GM18520 (cell line): Measurements from ENCODE around the gene MME.

Experiments used
- ATAC-seq: cut with Tn5 transposase; IDR thresholded peaks from one replicate; pipeline ENCODE4 v1.9.1; 2021; ENCODE audit not compliant: unreplicated experiment

Gene MME

GRCh38 chr3:155135003-155135402 lies 54.9 kb downstream of the MME start:
- ATAC-seq, result no peak

DNA sequence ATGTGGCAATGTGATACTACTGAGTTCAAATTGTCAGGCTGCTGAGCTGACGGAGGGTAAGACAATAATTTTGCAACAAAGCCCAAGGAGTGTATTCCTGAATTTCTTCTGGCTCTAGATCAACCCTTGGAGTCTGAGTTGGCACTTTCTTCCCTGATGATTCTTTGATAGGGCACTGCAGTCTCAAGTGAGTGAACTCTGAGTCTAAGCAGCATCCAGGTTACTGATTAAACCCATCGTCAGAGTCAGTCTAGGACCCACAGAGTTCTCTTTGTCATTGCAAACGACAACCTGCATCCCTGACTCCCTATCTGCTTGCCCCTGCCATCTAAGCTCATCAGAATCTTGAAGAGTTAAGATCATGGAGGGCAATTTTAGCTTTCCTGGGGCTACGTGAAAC lies 58.6 kb downstream of the MME start:
- ATAC-seq, result no peak

DNA sequence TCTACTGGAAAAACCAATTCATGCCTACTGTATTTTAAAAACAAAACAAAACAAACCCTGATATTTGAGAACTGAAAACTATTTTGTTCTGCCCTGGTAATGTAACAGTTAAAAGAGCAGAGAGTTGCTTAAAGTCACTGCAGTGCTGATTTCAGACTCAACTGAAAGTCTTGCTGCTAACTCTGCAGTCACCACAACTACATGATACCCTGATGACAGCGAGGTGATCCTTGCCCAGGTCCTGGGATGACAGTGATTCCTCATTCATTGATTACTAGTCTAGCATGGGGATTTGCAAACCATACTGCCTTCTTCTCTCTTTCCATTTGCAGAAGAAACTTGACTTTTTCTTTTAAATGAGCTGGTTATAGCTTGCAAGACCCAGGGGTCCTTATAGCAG lies 67.5 kb downstream of the MME start:
- no peak for ATAC-seq

GRCh38 chr3:155149494-155149893 lies 69.4 kb downstream of the MME start:
- no peak for ATAC-seq

GRCh38 chr3:155153242-155154186 lies 73.4 kb downstream of the MME start:
- ATAC-seq, result no peak

- ATAC-seq, result no peak
Observed at GRCh38 chr3:155154255-155154654, 74.1 kb downstream of the MME start.

- no peak for ATAC-seq
Observed at GRCh38 chr3:155158346-155159037, 78.4 kb downstream of the MME start.

DNA sequence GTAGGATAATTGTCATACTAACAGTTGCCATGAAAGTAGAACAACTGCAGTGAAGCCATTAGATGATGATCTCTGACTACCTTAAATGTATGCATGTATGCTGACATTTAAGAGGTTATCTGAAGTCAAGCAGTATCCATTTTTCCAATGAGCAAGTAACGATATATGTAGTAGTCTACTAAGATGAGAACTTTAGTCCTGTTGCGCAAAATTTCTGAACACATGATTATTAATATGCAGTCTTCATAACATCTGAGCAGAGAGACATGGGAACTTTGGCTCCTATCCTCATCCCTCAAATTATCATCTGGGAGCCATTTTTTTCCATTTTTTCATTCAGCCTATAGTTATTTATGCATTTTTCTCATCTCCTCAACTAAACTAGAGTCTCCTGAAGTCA lies 79.2 kb downstream of the MME start:
- ATAC-seq, result no peak

- ATAC-seq, result no peak
Observed at GRCh38 chr3:155161640-155162292, 81.6 kb downstream of the MME start.

DNA sequence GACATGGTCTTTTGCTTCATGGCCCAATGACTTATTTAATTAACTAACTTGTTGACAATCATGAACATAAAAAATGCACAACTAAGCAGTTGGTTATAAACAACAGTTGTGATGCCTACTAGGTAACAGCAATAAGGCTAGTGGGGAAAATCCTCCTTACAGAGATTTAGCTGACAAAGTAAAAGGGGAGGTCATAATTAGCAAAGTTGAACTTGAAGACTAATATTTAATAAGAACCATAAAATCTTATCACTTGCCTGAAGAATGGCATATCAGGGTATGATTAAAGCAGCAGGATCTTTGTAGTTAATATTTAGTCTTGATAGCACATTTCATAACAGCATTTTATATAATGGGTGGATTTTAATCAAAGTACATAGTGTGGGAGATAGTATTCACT lies 84.2 kb downstream of the MME start:
- no peak for ATAC-seq

DNA sequence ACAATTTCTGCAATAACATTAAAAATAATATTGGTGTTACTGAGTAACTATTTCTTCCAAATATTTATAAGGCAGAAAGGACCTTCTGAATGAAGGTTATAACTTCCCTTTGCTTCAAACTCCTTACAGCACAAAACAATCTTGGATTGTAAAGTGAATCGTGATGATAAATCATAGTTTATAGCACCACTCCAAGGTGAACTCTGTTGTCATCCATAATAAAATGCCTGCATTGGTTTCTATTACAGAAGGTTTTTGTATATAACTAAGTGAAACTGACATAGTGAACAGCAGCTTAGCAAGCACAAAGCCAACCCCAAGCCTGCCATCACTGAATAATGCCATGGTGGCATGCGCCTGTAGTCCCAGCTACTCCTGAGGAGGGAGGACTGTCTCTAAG lies 86.3 kb downstream of the MME start:
- no peak for ATAC-seq

DNA sequence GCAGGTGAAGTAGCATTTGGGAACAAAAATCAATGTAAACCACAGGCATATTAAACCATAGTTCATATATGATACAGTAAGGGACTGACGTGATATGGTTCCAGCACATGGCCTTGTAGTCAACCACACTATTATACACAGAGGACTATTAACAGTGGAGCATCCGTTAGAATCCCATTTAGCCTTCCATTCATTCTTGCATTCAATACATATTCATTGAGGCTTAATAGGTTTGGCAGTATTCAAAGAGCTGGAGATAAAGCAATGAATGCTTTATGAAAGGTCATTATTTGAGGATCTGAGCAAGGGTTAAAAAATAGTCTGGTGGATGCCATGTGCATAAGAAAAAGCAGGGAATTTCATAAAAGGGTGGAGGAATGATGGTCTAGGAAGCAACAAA lies 89.1 kb downstream of the MME start:
- no peak for ATAC-seq

DNA sequence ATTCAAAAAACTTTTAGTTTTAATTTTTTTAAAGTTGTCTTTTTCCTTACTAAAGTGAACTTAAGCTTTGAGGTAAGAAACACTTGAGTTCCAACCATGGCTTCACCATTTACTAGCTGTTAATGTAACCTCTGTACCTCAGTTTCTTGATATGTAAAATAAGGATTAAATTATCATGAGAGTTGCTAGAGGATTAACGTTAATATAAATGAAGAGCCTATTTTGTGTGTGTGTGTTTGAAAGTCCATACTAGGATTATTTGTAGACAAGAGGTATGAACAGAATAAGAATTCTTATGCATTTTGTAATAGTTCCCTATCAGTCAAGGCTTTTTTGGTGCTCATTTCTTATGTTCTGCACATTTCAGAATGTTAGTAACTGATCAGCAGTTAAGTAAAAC lies 93.7 kb downstream of the MME start:
- no peak for ATAC-seq

DNA sequence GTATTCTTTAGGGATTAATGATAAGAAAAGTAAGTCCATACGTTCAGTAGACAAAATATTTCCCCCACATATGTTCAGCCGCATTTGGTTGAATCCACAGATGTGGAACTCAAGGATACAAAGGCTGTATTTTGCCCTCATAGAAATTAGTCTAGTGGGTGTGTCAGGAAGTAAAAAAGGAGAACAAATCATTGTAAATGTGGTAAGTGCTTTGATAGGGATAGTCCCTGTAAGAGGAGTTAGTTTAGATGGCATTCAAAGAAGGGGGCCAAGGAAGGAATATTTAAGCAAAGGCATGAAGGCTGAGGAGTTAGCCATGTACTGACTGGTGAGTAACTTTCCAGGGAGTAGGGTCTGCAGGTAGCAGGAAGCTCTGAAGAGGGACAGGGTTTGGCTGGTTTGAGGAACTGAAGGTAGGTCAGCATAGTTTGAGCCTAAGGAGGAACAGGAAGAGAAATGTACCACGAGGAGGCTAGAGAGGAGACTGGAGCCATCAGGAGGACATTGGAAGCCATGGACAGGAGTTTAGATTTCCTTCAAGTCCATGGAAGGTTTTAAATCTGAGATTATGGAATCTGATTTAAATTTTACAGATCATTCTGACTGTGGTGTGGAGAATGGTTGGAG lies 98.8 kb downstream of the MME start:
- no peak for ATAC-seq

DNA sequence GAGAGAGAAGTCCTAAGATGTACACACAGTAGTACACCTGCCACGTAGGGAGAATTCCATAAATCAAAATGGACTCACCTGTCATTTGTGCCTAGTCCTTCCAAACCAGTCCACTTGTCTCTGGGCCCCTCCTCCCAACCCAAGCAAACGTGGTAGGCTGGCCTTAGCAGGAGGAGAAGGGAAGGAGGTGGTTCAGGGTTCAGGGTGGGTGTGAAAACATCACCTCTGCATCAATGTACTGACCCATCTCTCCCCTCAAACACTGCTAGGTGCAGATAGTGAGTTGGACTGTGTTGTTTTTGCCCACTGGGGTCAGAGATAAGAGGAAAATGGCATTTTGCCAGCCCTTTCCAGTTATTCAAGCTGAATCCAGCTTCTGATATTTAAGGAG lies 99.3 kb downstream of the MME start:
- ATAC-seq, result no peak

DNA sequence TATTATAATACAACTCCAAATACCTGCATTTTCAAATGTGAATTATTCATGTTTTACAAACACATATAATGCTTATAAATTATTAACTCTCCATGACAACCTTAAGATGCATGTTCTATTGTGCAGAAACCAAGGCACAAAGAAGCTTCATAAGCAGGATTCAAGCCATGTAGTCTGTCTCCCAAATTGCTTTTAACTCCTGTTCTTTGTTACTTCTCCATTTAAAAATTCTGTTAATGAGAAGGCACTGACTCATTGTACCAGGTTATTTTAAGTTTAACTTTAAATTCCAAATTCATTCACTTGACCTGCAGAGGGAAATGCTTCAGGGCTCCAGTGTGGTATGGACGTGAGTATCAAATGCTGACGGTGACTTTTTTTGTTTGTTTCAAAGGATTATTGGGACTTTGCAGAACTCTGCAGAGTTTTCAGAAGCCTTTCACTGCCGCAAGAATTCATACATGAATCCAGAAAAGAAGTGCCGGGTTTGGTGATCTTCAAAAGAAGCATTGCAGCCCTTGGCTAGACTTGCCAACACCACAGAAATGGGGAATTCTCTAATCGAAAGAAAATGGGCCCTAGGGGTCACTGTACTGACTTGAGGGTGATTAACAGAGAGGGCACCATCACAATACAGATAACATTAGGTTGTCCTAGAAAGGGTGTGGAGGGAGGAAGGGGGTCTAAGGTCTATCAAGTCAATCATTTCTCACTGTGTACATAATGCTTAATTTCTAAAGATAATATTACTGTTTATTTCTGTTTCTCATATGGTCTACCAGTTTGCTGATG lies 100.0 kb downstream of the MME start:
- no peak for ATAC-seq

DNA sequence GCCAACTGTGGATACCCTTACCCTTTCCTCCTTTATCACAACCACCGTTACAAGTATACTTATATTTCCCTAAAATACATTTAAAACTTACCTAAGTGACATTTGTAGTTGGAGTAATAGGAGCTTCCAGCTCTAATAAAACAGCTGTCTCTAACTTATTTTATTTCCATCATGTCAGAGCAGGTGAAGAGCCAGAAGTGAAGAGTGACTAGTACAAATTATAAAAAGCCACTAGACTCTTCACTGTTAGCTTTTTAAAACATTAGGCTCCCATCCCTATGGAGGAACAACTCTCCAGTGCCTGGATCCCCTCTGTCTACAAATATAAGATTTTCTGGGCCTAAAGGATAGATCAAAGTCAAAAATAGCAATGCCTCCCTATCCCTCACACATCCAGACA lies 102.3 kb downstream of the MME start:
- ATAC-seq, result no peak

DNA sequence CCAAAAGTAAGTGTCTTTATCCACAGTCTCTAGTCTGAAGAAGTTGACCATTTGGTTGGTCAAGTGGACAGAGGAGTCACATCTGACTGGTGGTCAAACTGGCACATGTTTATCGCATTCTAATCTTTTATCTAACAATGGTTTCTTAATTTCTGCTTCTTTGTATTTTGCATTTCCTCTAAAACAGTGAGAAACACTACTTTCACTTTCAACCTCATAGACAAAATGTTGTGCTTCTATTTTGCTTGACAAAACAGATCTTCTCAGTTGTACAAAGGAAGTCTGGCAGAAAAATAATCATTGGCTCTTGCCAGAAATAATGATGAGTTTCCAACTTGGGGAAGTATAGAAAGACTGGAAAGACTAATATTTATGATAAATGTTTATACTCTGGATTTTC lies 103.9 kb downstream of the MME start:
- ATAC-seq, result no peak

DNA sequence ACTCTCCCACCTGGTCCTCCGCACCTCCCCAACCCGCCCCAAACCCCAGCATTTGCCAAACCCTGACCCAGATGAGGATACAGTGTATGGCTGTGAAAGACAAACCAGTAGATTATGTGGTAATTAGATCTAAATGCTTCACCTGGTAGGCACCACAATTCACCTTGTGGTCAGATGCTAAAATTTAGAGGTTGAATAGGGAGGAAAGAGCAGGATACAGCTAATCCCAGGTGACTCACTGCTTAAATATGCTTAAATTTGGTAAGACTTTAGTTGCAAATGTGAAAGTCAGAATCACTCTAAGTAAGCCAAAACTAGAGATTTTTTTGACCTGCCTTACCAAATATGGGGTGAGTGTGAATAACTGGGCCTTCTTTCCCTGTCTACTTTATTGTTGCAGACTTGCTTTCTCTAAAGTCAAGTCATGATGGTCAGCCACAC lies 105.5 kb downstream of the MME start:
- ATAC-seq, result no peak

DNA sequence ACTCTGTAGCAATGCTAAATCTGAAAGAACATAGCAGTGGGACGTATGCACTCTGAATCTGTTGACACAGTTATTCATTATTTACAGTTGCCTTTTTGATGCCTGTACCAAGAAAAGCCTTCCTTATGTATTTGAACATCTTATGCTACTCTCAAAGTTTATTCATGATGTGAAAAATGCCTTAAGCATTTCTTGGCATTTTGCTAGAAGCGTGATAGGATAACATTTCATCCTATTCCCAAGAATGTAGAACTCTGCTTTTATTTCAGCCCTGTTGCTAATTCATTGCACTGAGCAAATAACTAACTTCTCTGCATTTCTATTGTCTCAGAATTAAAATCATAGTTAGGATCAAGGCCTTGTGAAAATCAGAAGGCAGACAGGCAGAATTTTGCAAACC lies 107.9 kb downstream of the MME start:
- no peak for ATAC-seq

GRCh38 chr3:155189478-155189877 lies 109.4 kb downstream of the MME start:
- no peak for ATAC-seq
